ENCODE data around the gene ATP1B1. TPM values are rescaled to one million over a fixed set of nuclear protein-coding genes. Genes with fewer than 3 reads are reported as not detected.

ATP1B1 gene
- total RNA-seq, 1 experiment from 2014 or later = 20.2 TPM

DNA sequence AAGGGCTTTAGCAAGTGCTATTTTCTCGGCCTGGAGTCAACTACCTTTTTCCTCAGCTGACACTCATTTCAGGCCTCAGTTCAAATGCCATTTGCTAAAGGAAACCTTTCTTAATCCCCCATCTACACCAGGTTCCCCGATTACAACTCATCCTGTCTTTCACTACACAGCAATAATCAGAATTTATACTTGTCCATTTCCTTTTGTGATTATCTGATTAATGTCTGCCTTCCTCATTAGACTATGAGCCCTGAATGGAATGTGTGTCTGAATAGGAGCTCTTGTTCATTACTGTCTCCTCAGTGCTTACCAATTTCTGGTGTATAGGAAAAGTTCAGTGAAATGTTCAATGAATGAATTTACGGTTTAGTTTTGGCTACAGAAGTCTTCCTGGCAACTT, 36.9 kb downstream of the ATP1B1 start:
- BruUV-seq (replicated peaks) = no TSS peak
- CTCF ChIA-PET = no interaction called here

DNA sequence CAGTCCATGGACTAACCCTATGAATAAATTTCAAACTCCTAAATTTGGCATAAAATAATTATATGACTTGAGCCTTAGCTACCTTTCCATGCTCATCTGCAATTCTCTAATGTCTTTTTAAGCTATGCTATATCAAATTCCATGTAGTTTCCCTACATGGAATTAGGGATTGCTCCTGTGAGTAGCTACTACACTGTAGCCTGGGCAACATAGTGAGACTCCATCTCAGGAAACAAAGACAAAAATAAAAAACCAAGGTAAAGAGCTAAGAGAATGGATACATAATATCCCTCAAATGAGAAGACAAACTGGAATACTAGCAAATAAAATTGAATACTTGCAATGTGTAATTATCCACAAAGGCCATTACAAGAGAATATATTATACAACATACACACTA, 37.5 kb downstream of the ATP1B1 start:
- Histone ChIP-seq H3K4me3 (ENCODE audit: low read depth, low read length, poor library complexity, severe bottlenecking) (no peak overlapping the region), H3K27ac (ENCODE audit: low read depth, low read length, poor library complexity, severe bottlenecking) (no peak overlapping the region), H3K4me1 (ENCODE audit: insufficient read depth, low read length, poor library complexity, severe bottlenecking) (peaks cover 11% of the 10 kb centered on the region), H3K9me3 (ENCODE audit: low read depth, low read length, poor library complexity, severe bottlenecking) (no peaks in the 10 kb centered on the region), H3K27me3 (replicated peaks; ENCODE audit: insufficient read depth, low read depth, low read length, poor library complexity) (no peaks in the 10 kb centered on the region), H3K36me3 (ENCODE audit: insufficient read depth, low read length, poor library complexity, severe bottlenecking) (no peaks in the 10 kb centered on the region)
- DNase-seq (ENCODE audit: low spot score) = no peak
- ChIA-PET CTCF (interaction anchor here (0.6 kb wide), 1 partner anchor 9 kb away, joined by 3 read pairs; no protein-coding TSS in a partner anchor), POLR2A (ENCODE audit: low non-redundant PET) (no interaction called here)
- intact Hi-C loops (cut with micrococcal nuclease; ENCODE audit: unreplicated experiment) = no loop called here
- no TSS peak for BruUV-seq (replicated peaks)
- no peak for TF ChIP-seq EZH2 (IDR thresholded peaks at IDR 0.05; ENCODE audit: borderline replicate concordance, low read depth, low read length, poor library complexity, severe bottlenecking)
- TF ChIP-seq, protein P1, sequence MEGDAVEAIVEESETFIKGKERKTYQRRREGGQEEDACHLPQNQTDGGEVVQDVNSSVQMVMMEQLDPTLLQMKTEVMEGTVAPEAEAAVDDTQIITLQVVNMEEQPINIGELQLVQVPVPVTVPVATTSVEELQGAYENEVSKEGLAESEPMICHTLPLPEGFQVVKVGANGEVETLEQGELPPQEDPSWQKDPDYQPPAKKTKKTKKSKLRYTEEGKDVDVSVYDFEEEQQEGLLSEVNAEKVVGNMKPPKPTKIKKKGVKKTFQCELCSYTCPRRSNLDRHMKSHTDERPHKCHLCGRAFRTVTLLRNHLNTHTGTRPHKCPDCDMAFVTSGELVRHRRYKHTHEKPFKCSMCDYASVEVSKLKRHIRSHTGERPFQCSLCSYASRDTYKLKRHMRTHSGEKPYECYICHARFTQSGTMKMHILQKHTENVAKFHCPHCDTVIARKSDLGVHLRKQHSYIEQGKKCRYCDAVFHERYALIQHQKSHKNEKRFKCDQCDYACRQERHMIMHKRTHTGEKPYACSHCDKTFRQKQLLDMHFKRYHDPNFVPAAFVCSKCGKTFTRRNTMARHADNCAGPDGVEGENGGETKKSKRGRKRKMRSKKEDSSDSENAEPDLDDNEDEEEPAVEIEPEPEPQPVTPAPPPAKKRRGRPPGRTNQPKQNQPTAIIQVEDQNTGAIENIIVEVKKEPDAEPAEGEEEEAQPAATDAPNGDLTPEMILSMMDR (conservative IDR thresholded peaks at IDR 0.05; ENCODE audit: low read depth, low read length) = no peak

More for the DNA sequence above, 36.9 kb downstream of the ATP1B1 start:
- Histone ChIP-seq H3K27me3 (replicated peaks; ENCODE audit: insufficient read depth, low read depth, low read length, poor library complexity) (no peaks in the 10 kb centered on the region), H3K4me3 (ENCODE audit: low read depth, low read length, poor library complexity, severe bottlenecking) (no peak overlapping the region), H3K9me3 (ENCODE audit: low read depth, low read length, poor library complexity, severe bottlenecking) (no peaks in the 10 kb centered on the region), H3K27ac (ENCODE audit: low read depth, low read length, poor library complexity, severe bottlenecking) (no peak overlapping the region), H3K4me1 (ENCODE audit: insufficient read depth, low read length, poor library complexity, severe bottlenecking) (peaks cover 11% of the 10 kb centered on the region), H3K36me3 (ENCODE audit: insufficient read depth, low read length, poor library complexity, severe bottlenecking) (no peaks in the 10 kb centered on the region)
- POLR2A ChIA-PET (ENCODE audit: low non-redundant PET) = no interaction called here
- TF ChIP-seq EZH2 (IDR thresholded peaks at IDR 0.05; ENCODE audit: borderline replicate concordance, low read depth, low read length, poor library complexity, severe bottlenecking) = no peak
- TF ChIP-seq, protein P1 (conservative IDR thresholded peaks at IDR 0.05; ENCODE audit: low read depth, low read length) = no peak
- intact Hi-C loops (cut with micrococcal nuclease; ENCODE audit: unreplicated experiment) = no loop called here
- peak; percentile 53 for DNase-seq (ENCODE audit: low spot score)

DNA sequence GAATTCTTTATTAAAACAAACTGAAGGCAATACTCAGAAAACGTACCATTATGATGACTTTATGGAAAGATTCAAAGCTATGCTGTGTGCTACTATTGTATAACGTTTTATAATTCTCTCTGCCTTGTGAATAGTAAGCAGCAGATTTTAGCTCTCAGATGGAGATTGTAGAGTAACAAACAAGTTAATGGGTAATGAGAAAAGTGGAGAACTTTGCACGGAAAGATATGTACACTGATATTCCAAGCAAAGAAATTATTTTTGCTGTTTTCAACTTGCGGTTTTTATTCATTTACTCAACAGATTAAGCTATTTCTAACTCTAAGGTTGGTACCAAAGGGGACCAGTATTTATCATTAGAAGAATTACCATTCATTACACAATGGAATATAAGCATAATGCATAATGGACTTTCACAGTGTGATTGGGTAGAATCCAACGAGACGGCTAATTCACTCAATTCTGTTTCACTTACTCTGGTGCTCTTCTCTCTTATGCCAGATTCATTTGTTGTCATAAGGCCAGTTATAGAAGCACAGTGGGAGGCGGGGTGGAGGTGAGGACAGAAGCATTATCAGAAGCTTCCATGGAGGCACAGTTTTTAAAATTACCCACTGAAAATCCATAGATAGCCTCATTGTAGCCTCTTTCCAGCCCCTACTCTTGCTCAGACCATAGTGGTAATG, 38.6 kb downstream of the ATP1B1 start:
- no peak overlapping the region for H3K27ac ChIP-seq (ENCODE audit: low read depth, low read length, poor library complexity, severe bottlenecking)
- H3K27me3 ChIP-seq (replicated peaks; ENCODE audit: insufficient read depth, low read depth, low read length, poor library complexity) = no peaks in the 10 kb centered on the region
- H3K36me3 ChIP-seq (ENCODE audit: insufficient read depth, low read length, poor library complexity, severe bottlenecking) = no peaks in the 10 kb centered on the region
- ChIA-PET CTCF (no interaction called here), POLR2A (ENCODE audit: low non-redundant PET) (no interaction called here)
- TF ChIP-seq EZH2 (IDR thresholded peaks at IDR 0.05; ENCODE audit: borderline replicate concordance, low read depth, low read length, poor library complexity, severe bottlenecking) = no peak
- TF ChIP-seq, protein P1 (conservative IDR thresholded peaks at IDR 0.05; ENCODE audit: low read depth, low read length) = no peak
- no peaks in the 10 kb centered on the region for H3K9me3 ChIP-seq (ENCODE audit: low read depth, low read length, poor library complexity, severe bottlenecking)
- no peak overlapping the region for H3K4me3 ChIP-seq (ENCODE audit: low read depth, low read length, poor library complexity, severe bottlenecking)
- H3K4me1 ChIP-seq (ENCODE audit: insufficient read depth, low read length, poor library complexity, severe bottlenecking) = peaks cover 11% of the 10 kb centered on the region
- DNase-seq (ENCODE audit: low spot score) = no peak
- intact Hi-C loops (cut with micrococcal nuclease; ENCODE audit: unreplicated experiment) = no loop called here
- no TSS peak for BruUV-seq (replicated peaks)

All from A673 (cell line).